Neural progenitor cell (in vitro differentiated cells): Measurements from ENCODE around the gene SLC35G3. TPM values are rescaled to one million over a fixed set of nuclear protein-coding genes. Genes with fewer than 3 reads are reported as not detected.
"Not testable (repeated sequence)": the region's sequence is repeated elsewhere in the genome, so short reads cannot be mapped to it uniquely, and the experiment has no call there.

ENCODE experiments used
- DNase-seq: peaks from one replicate; pipeline ENCODE4 v3.0.0-alpha.2; 2016; ENCODE audit warnings: low spot score
- H2AFZ ChIP-seq: fragments of 200-600 bp; sonication (generic); replicated peaks from 2 replicates; pipeline ENCODE4 v1.6.1; 2016; ENCODE audit warnings: antibody characterized with exemption
- H3F3A ChIP-seq: fragments of 200-600 bp; sonication (generic); 2 replicates; pipeline ENCODE4 v1.6.1; 2016; ENCODE audit warnings: antibody characterized with exemption, low read depth
- H3K27ac ChIP-seq: fragments of 200-600 bp; sonication (generic); 2 replicates; pipeline ENCODE4 v1.5.1; 2016; ENCODE audit warnings: mild to moderate bottlenecking
- H3K27me3 ChIP-seq: fragments of 200-600 bp; sonication (generic); 2 replicates; pipeline ENCODE4 v1.6.1; 2016; ENCODE audit warnings: mild to moderate bottlenecking, moderate library complexity
- H3K36me3 ChIP-seq: fragments of 200-600 bp; sonication (generic); 2 replicates; pipeline ENCODE4 v1.5.1; 2016
- H3K4me1 ChIP-seq: fragments of 200-600 bp; sonication (generic); 2 replicates; pipeline ENCODE4 v1.6.1; 2016; ENCODE audit warnings: mixed run types
- H3K4me2 ChIP-seq: fragments of 200-600 bp; sonication (generic); 2 replicates; pipeline ENCODE4 v1.6.1; 2016
- H3K4me3 ChIP-seq: fragments of 200-600 bp; sonication (generic); 2 replicates; pipeline ENCODE4 v1.5.1; 2016
- H3K79me2 ChIP-seq: fragments of 200-600 bp; sonication (generic); 2 replicates; pipeline ENCODE4 v1.6.1; 2016; ENCODE audit warnings: low read depth
- H3K9ac ChIP-seq: fragments of 200-600 bp; sonication (generic); 2 replicates; pipeline ENCODE4 v1.6.1; 2016
- H3K9me3 ChIP-seq: fragments of 200-600 bp; sonication (generic); 2 replicates; pipeline ENCODE4 v1.5.1; 2016; ENCODE audit warnings: low read depth
- H4K20me1 ChIP-seq: fragments of 200-600 bp; sonication (generic); 2 replicates; pipeline ENCODE4 v1.6.1; 2016; ENCODE audit warnings: low read depth
- H3K27ac Mint-ChIP-seq: 3 replicates; pipeline ENCODE4 v1.8.0; 2021; ENCODE audit warnings: mixed read lengths
- H3K27me3 Mint-ChIP-seq: 2 replicates; pipeline ENCODE4 v1.8.0; 2022; ENCODE audit warnings: low read depth, mild to moderate bottlenecking, inconsistent platforms, moderate library complexity, mixed read lengths; ENCODE audit not compliant: insufficient read depth
- H3K36me3 Mint-ChIP-seq: 3 replicates; pipeline ENCODE4 v1.8.0; 2021; ENCODE audit warnings: mixed read lengths
- H3K4me1 Mint-ChIP-seq: 3 replicates; pipeline ENCODE4 v1.8.0; 2021; ENCODE audit warnings: mixed read lengths
- H3K4me3 Mint-ChIP-seq: 3 replicates; pipeline ENCODE4 v1.8.0; 2021; ENCODE audit warnings: mild to moderate bottlenecking, moderate library complexity, mixed read lengths
- H3K9me3 Mint-ChIP-seq: 3 replicates; pipeline ENCODE4 v1.8.0; 2020; ENCODE audit warnings: mixed read lengths
- CTCF ChIP-seq: fragments of 200-600 bp; sonication (generic); IDR thresholded peaks from 2 replicates; pipeline ENCODE4 v1.5.1; 2017; ENCODE audit warnings: antibody characterized with exemption, mild to moderate bottlenecking
- EZH2 ChIP-seq: fragments of 200-600 bp; sonication (generic); IDR thresholded peaks from 2 replicates; pipeline ENCODE4 v1.6.1; 2017; ENCODE audit warnings: antibody characterized with exemption, mild to moderate bottlenecking, moderate library complexity
- EZH2phosphoT487 ChIP-seq: fragments of 200-600 bp; sonication (generic); IDR thresholded peaks from 2 replicates; pipeline ENCODE4 v1.6.1; 2017; ENCODE audit warnings: antibody characterized with exemption
- total RNA-seq: library from RNA; depleted of rRNA; stranded (reverse); fragments of >200 nt; gene quantifications from 2 replicates; pipeline ENCODE4 v1.2.3, GENCODE V29; 2015; ENCODE audit warnings: low replicate concordance

The SLC35G3 gene
- total RNA-seq, 1 donor from 2014 or later, result not detected

- DNase-seq, result no peak
- Mint-ChIP-seq H3K36me3 (no peaks in the 10 kb centered on the region), H3K27me3 (peaks cover 2% of the 10 kb centered on the region), H3K4me1 (peaks cover 5% of the 10 kb centered on the region), H3K9me3 (peaks cover 2% of the 10 kb centered on the region), H3K4me3 (no peak overlapping the region), H3K27ac (no peak overlapping the region)
- no peak overlapping the region for H3K4me2 ChIP-seq
- no peaks in the 10 kb centered on the region for H3K27me3 ChIP-seq
- no peaks in the 10 kb centered on the region for H3K79me2 ChIP-seq
- no peak overlapping the region for H3K4me3 ChIP-seq
- no peaks in the 10 kb centered on the region for H3K36me3 ChIP-seq
- no peak overlapping the region for H3K27ac ChIP-seq
- TF ChIP-seq EZH2 (no peak), EZH2phosphoT487 (no peak), CTCF (no peak)
- H3K9ac ChIP-seq, result no peak overlapping the region
- no peaks in the 10 kb centered on the region for H4K20me1 ChIP-seq
- no peaks in the 10 kb centered on the region for H3F3A ChIP-seq
- H3K9me3 ChIP-seq, result no peaks in the 10 kb centered on the region
- H2AFZ ChIP-seq, result no peak overlapping the region
- H3K4me1 ChIP-seq, result no peaks in the 10 kb centered on the region
Measured at GRCh38 chr17:35183332-35183731, 10.9 kb downstream of the SLC35G3 start.

- not testable (repeated sequence) for H3K4me3 Mint-ChIP-seq, H3K27me3 ChIP-seq, DNase-seq, H3K4me1 Mint-ChIP-seq, H3K27ac ChIP-seq, H3K9ac ChIP-seq, H4K20me1 ChIP-seq, H3K4me1 ChIP-seq, H3K9me3 Mint-ChIP-seq, H3K4me3 ChIP-seq, H3K27me3 Mint-ChIP-seq, H2AFZ ChIP-seq, H3K79me2 ChIP-seq, H3K36me3 Mint-ChIP-seq, H3K9me3 ChIP-seq, H3F3A ChIP-seq, H3K4me2 ChIP-seq, H3K36me3 ChIP-seq, H3K27ac Mint-ChIP-seq
Measured at GRCh38 chr17:35179379-35179778, 14.8 kb downstream of the SLC35G3 start.

GRCh38 chr17:35176897-35177296 is 17.3 kb downstream of the SLC35G3 start:
- H3K36me3 Mint-ChIP-seq, result no peaks in the 10 kb centered on the region
- peaks cover 2% of the 10 kb centered on the region for H3K9me3 Mint-ChIP-seq
- TF ChIP-seq EZH2phosphoT487 (no peak), EZH2 (no peak), CTCF (no peak)
- no peak overlapping the region for H3K4me3 Mint-ChIP-seq
- Histone ChIP-seq H3K36me3 (no peaks in the 10 kb centered on the region), H2AFZ (no peak overlapping the region), H3K4me2 (no peak overlapping the region), H3F3A (no peaks in the 10 kb centered on the region), H3K27me3 (no peaks in the 10 kb centered on the region), H3K4me1 (no peaks in the 10 kb centered on the region), H3K9ac (no peak overlapping the region), H4K20me1 (no peaks in the 10 kb centered on the region), H3K9me3 (no peaks in the 10 kb centered on the region), H3K27ac (no peak overlapping the region), H3K79me2 (no peaks in the 10 kb centered on the region), H3K4me3 (no peak overlapping the region)
- H3K27ac Mint-ChIP-seq, result no peak overlapping the region
- no peak for DNase-seq
- peaks cover 6% of the 10 kb centered on the region for H3K27me3 Mint-ChIP-seq
- H3K4me1 Mint-ChIP-seq, result no peaks in the 10 kb centered on the region

- Histone ChIP-seq H3K4me1 (no peaks in the 10 kb centered on the region), H3K79me2 (no peaks in the 10 kb centered on the region), H3K36me3 (no peaks in the 10 kb centered on the region), H3K9ac (no peak overlapping the region), H3K4me2 (no peak overlapping the region), H3K27ac (no peak overlapping the region), H2AFZ (no peak overlapping the region), H3F3A (no peaks in the 10 kb centered on the region), H3K9me3 (no peaks in the 10 kb centered on the region), H3K27me3 (no peaks in the 10 kb centered on the region), H4K20me1 (no peaks in the 10 kb centered on the region), H3K4me3 (no peak overlapping the region)
- H3K27me3 Mint-ChIP-seq, result peaks cover 6% of the 10 kb centered on the region
- no peaks in the 10 kb centered on the region for H3K4me1 Mint-ChIP-seq
- peaks cover 2% of the 10 kb centered on the region for H3K9me3 Mint-ChIP-seq
- no peak for DNase-seq
- TF ChIP-seq EZH2phosphoT487 (no peak), EZH2 (no peak), CTCF (no peak)
- H3K27ac Mint-ChIP-seq, result no peak overlapping the region
- H3K36me3 Mint-ChIP-seq, result no peaks in the 10 kb centered on the region
- no peak overlapping the region for H3K4me3 Mint-ChIP-seq
Measured at GRCh38 chr17:35175638-35176415, 18.4 kb downstream of the SLC35G3 start.
